ENCODE data around the gene CSNK1G2.

CSNK1G2 gene

DNA sequence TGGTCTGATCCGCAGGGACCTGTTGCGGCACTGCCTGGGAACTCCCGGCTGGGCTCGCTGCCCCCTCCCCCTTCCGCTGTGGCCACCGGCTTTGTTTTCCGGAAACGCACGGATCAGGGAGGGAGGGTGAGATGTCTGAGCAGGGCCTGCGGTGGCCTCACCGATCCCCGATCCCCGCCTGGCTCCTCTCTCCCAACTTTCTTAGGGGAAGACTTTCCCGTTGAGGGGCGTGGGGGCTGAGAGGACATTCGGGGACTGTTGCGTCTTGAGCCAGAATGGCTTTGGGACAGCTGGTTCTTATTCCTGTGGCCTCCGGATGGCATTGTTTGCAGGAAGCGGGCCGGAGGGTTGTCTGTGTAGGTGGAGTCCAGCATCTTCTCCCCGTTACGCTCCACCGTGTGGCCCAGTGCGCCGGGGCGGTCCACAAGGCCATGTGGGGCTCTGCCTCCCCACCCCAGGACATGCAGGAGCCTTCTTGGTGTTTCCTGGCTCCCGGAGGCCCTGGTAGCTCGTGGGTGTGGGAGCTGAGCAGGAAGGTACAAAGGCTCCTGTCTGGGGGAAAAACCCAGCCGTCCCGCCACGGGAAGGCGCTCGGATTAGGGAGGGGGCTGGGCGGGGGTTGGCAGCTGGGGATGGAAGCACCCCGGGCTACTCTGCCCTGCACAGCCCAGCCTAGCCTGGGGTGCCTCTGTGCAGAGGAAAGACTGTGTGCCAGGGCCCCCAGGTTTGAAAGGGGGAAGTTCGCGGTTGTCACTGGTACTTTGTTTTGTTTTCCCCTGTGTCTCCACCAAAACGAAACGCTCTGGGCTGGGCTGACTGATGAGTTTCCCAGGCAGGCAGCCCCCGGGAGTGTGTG, 1.3 kb downstream of the CSNK1G2 start:
- TF ChIP-seq FOXM1 (IDR thresholded peaks at IDR 0.05; ENCODE audit: borderline replicate concordance) (no peak), FOXK2 (IDR thresholded peaks at IDR 0.05) (no peak), ZNF384 (IDR thresholded peaks at IDR 0.05) (no peak), ELF4 (IDR thresholded peaks at IDR 0.05) (no peak), L3MBTL2 (conservative IDR thresholded peaks at IDR 0.05) (no peak), HDGF (IDR thresholded peaks at IDR 0.05; ENCODE audit: borderline replicate concordance) (no peak), BHLHE40 (IDR thresholded peaks at IDR 0.05; ENCODE audit: borderline replicate concordance) (no peak), ARNT (IDR thresholded peaks at IDR 0.05) (no peak), SP1 (IDR thresholded peaks at IDR 0.05) (no peak)
- peak; percentile 69 for DNase-seq (ENCODE audit: extremely low spot score)
- CTCF ChIA-PET, result interaction anchor here (0.5 kb wide), 1 partner anchor 822 kb away, joined by 5 read pairs; no protein-coding TSS in a partner anchor
- POLR2A ChIA-PET, result no interaction called here

DNA sequence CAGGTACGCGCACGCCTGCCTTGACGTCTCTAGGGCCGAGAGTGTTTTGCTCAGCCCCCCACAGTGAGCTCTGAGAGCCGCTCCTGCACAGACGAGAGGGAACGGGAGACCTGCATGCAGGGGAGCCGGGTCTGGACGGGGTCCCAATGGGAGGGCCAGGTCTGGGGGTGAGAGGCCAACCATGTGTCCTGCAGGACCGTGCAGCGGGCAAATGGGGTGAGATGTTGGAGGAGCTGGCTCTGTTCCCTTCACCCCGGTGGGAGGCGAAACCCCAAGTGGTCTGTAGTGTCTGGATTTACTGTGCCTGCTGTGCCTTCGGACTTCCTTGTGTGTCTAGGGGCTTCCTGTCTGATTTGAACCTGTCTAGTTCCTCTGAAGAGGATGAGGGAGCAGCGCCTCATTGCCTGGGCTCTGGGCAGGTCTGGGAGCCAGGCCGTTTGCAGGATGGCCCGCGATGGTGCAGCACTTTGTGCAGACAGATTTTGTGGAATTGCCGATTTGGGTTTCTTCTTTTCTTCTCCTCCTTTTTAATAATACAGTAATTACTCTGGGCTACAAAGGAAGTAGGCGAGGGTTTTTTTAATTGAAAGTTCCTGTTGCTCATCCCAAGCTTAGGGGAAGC, 2.1 kb downstream of the CSNK1G2 start:
- no peak for DNase-seq (ENCODE audit: extremely low spot score)
- ChIA-PET POLR2A (no interaction called here), CTCF (interaction anchor here (0.5 to 0.6 kb wide), 2 partner anchors 374 to 823 kb away, joined by 3 to 5 read pairs; no protein-coding TSS in a partner anchor)

DNA sequence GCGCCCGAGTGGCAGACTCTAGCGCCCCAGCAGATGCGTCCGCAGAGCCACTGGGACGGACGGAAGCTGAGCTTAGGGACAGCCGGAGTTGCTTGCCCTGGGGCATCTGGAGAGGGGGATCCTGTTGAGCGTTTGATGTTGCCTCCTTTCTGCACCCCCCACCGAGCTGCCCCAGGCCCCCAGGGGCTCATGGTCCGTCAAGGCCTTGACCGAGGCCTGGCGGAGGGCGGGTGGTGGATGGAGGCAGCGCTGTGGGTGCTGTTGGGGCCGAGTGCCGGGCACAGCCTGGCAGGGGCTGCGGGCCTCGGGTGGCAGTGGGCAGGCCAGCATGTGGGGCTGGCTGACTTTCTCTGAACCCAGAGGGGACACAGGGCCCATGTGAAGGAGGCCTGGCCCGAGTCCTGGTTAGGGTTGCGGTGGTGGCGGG, 2.7 kb downstream of the CSNK1G2 start:
- no peak for TF ChIP-seq L3MBTL2 (conservative IDR thresholded peaks at IDR 0.05)
- TF ChIP-seq SP1 (IDR thresholded peaks at IDR 0.05), result no peak
- TF ChIP-seq ARNT (IDR thresholded peaks at IDR 0.05), result no peak
- ChIA-PET POLR2A (no interaction called here), CTCF (interaction anchor here (0.6 kb wide), 1 partner anchor 373 kb away, joined by 3 read pairs; no protein-coding TSS in a partner anchor)
- no peak for DNase-seq (ENCODE audit: extremely low spot score)

More for the DNA sequence above, 2.1 kb downstream of the CSNK1G2 start:
- TF ChIP-seq NFRKB (IDR thresholded peaks at IDR 0.05) (no peak), LEF1 (IDR thresholded peaks at IDR 0.05; ENCODE audit: borderline replicate concordance) (no peak), ELF4 (IDR thresholded peaks at IDR 0.05) (no peak), ARNT (IDR thresholded peaks at IDR 0.05) (no peak), ZNF384 (IDR thresholded peaks at IDR 0.05) (no peak), SUZ12 (IDR thresholded peaks at IDR 0.05) (no peak), FOXA1 (IDR thresholded peaks at IDR 0.05) (no peak), TARDBP (IDR thresholded peaks at IDR 0.05) (no peak)

DNA sequence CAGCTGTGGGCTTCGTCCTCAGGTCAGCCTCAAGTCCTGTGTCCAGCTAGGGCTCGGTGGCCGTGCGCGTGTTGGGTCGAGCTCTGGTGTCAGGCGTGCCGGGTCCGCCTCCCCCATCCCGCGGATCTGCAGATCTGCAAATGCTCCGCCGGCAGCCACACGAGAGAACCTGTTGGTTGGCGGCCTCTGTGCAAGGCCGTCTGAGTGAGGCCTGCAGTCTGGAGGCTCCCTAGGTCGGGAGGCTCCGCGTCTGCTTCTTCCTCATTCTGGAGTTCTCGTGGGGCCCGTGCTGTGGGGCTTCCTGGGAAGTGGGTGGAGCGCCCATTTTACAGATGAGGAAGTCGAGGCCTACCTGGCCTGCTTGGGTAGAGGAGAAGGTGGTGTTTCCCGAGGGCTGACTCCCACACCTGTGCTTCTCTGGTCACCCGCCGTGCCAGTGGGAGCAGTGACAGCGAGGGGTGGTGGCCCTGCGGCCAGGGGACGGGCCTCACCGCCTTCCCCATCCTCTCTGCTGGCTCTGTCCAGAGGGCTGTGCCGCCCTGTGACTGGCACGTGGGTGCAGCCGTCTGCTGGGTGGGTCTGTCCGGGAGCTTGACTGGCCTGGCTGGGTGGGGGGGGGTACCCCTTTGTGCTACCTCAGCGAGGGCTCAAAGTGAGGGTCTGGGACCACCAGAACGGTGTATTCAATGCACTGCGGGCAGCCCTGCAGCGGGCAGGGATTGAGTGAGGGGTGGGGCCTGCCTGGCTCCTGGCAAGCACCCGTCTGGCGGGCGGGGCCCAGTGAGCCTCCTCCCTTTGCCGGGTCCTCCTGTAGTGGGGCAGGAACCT, 3.3 kb downstream of the CSNK1G2 start:
- no peak for DNase-seq (ENCODE audit: extremely low spot score)
- TF ChIP-seq HDGF (IDR thresholded peaks at IDR 0.05; ENCODE audit: borderline replicate concordance) (no peak), FOXA1 (IDR thresholded peaks at IDR 0.05) (no peak), SUZ12 (IDR thresholded peaks at IDR 0.05) (no peak), L3MBTL2 (conservative IDR thresholded peaks at IDR 0.05) (no peak), TARDBP (IDR thresholded peaks at IDR 0.05) (no peak), ARNT (IDR thresholded peaks at IDR 0.05) (no peak)
- POLR2A ChIA-PET, result no interaction called here
- CTCF ChIA-PET, result interaction anchor here (1.3 kb wide), 1 partner anchor 40 kb away, joined by 4 read pairs; no protein-coding TSS in a partner anchor

DNA sequence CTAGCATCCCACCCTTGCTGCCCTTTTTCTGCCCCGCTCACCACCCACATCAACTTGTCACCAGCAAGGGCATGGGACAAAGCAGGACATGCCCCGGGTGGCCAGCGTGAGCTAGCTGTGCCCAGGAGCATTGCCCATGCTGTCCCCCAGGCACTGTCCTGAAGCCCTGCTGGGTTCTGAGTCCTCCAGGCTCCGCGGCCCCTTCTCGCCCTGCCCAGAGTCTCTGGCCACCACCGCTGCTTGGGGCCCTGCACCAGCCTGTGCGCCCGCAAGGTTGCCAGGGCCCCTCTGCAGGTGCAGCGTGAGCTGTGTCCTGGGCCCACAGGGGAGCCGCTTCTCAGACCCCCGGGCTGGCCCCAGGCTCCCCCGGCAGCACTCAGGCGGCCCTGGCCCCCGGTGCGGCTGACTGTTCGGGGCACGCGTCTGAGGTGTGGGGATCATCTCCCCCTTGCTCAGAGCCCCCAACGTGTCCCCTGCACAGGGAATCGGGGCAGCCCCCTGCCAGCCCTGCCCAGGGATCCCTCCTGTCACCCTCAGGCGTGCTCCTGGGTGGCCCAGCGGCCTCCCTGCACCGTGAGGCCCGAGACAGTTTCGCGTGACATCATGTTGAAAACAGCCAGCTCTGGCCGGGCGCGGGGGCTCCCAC, 4.1 kb downstream of the CSNK1G2 start:
- TF ChIP-seq FOXM1 (IDR thresholded peaks at IDR 0.05; ENCODE audit: borderline replicate concordance) (no peak), L3MBTL2 (conservative IDR thresholded peaks at IDR 0.05) (no peak), CTBP1 (IDR thresholded peaks at IDR 0.05; ENCODE audit: borderline replicate concordance) (no peak)
- ChIA-PET CTCF (interaction anchor here (0.7 to 1.4 kb wide), 4 partner anchors 14 to 104 kb away, joined by 4 to 6 read pairs (median 4); no protein-coding TSS in a partner anchor), POLR2A (no interaction called here)
- DNase-seq (ENCODE audit: extremely low spot score), result no peak

DNA sequence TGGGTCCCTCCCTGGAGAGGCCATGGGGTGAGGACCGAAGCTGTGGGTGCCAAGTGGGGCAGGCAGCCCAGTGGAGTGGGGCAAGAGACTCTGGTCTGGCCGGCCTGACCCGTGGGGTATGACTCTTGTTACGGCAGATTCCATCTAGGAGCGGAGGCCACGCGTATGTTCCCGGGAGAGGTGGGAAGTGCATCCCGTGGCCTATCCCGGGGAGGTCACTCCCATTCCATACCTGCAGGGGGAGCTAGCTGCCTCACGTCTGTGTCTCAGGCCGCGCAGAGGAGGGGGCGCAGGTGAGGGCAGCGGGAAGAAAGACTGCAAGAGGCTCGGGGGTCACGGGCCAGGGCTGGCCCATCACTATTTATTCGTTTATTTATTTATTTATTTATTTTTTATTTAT, 4.9 kb downstream of the CSNK1G2 start:
- ChIA-PET CTCF (interaction anchor here (0.6 to 1.4 kb wide), 8 partner anchors 13 to 103 kb away, joined by 3 to 6 read pairs (median 4); no protein-coding TSS in a partner anchor), POLR2A (no interaction called here)

DNA sequence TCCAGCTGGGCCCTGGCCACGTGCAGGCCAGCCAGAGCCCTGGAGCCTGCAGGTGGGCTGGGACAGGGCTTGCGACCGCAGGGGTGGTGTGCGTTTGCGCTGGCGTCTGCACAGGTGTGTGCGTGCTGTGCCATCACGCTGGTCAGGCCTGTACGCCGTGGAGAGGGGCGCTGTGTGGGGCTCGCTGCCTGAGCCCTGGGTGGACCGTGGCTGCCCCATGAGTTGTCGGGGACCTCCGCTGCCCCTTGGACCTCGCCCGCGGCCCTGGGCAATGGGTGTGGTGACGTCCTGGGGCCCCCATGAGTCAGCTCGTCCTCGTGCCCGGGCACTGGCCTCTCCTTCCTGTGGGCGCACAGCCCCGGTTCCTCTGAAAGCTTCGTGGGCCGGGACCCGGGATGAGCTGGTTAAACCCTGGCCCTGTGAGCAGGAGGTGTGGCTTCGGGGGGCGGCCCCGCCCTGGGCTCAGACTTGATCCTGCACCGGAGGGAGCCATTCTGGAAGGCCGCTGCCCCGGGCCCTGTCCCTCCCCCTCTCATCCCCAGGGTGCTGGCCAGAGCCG, 6.8 kb downstream of the CSNK1G2 start:
- ChIA-PET POLR2A (no interaction called here), CTCF (no interaction called here)
- DNase-seq (ENCODE audit: extremely low spot score), result no peak
- TF ChIP-seq NFRKB (IDR thresholded peaks at IDR 0.05), result no peak
- TF ChIP-seq FOXA1 (IDR thresholded peaks at IDR 0.05), result no peak

More for the DNA sequence above, 4.9 kb downstream of the CSNK1G2 start:
- peak; percentile 81 for DNase-seq (ENCODE audit: extremely low spot score)
- no peak for TF ChIP-seq CTBP1 (IDR thresholded peaks at IDR 0.05; ENCODE audit: borderline replicate concordance)
- TF ChIP-seq SP1 (IDR thresholded peaks at IDR 0.05), result no peak
- no peak for TF ChIP-seq SUZ12 (IDR thresholded peaks at IDR 0.05)
- TF ChIP-seq BHLHE40 (IDR thresholded peaks at IDR 0.05; ENCODE audit: borderline replicate concordance), result no peak
- TF ChIP-seq TARDBP (IDR thresholded peaks at IDR 0.05), result no peak
- TF ChIP-seq FOXA1 (IDR thresholded peaks at IDR 0.05), result no peak
- TF ChIP-seq ZNF384 (IDR thresholded peaks at IDR 0.05), result no peak
- no peak for TF ChIP-seq ELF4 (IDR thresholded peaks at IDR 0.05)
- no peak for TF ChIP-seq L3MBTL2 (conservative IDR thresholded peaks at IDR 0.05)
- TF ChIP-seq FOXK2 (IDR thresholded peaks at IDR 0.05), result no peak
- TF ChIP-seq LEF1 (IDR thresholded peaks at IDR 0.05; ENCODE audit: borderline replicate concordance), result no peak
- TF ChIP-seq FOXM1 (IDR thresholded peaks at IDR 0.05; ENCODE audit: borderline replicate concordance), result no peak
